GM12892 (cell line): ENCODE measurements around the gene CAPZB.

Experiments used
- POLR2A ChIP-seq: IDR thresholded peaks from 2 replicates; pipeline ENCODE4 v1.6.1; 2011; ENCODE audit warnings: low read depth, low read length, control low read depth
- POLR2AphosphoS5 ChIP-seq: IDR thresholded peaks from 2 replicates; pipeline ENCODE4 v1.6.1; 2011; ENCODE audit warnings: low read depth, low read length, control low read depth
- TAF1 ChIP-seq: IDR thresholded peaks from 2 replicates; pipeline ENCODE4 v1.6.1; 2011; ENCODE audit warnings: low read depth, mild to moderate bottlenecking, control low read depth, low read length, borderline replicate concordance

DNA sequence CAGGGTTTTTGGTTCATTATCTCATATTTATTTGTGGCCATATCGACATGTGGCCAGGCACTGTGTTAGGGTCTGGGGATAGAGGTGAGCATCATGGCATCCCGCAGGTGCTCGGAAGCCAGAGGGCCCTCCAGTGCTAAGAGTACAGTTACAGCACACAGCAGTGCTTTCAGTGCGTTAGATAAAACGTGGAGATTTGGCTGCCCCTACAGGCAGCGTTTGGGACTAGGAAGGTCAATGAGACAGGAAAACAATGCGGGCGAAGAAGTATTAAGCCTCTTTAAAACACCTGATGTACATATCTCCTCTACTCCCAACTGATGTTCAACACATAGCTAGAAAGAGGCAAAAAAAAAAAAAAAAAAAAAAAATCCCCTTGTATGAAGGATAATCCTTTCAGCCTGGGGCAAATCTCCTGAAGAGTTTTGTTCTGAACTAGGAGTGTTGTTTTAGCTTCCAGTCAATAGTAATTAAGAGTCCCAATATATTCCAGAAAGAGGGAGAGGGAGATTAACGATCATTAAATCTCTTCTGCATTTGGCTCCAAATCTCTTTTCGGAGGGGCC, 80.1 kb downstream of the CAPZB start:
- no peak for TF ChIP-seq POLR2AphosphoS5
- TF ChIP-seq TAF1 = no peak
- no peak for TF ChIP-seq POLR2A
